Activated T-cell treated with anti-CD3 and anti-CD28 coated beads for 4 hours (primary cell): Measurements from ENCODE around the gene SMPDL3A.

ENCODE experiments used
- DNase-seq: peaks from one replicate; pipeline ENCODE4 v3.0.0-alpha.2; 2020

SMPDL3A gene

GRCh38 chr6:122808121-122808885 lies 19.2 kb downstream of the SMPDL3A start:
- DNase-seq: no peak

- no peak for DNase-seq
These were observed 19.9 kb downstream of the SMPDL3A start for GRCh38 chr6:122809001-122809400.

GRCh38 chr6:122809691-122810090 lies 20.6 kb downstream of the SMPDL3A start:
- no peak for DNase-seq

GRCh38 chr6:122810189-122810588 lies 21.1 kb downstream of the SMPDL3A start:
- DNase-seq: no peak

GRCh38 chr6:122817358-122817757 lies 28.3 kb downstream of the SMPDL3A start:
- no peak for DNase-seq

GRCh38 chr6:122817766-122818165 lies 28.7 kb downstream of the SMPDL3A start:
- no peak for DNase-seq

- no peak for DNase-seq
These were observed 29.8 kb downstream of the SMPDL3A start for GRCh38 chr6:122818866-122819265.

- DNase-seq: no peak
These were observed 32.0 kb downstream of the SMPDL3A start for GRCh38 chr6:122821095-122821494.

- no peak for DNase-seq
These were observed 36.1 kb downstream of the SMPDL3A start for GRCh38 chr6:122825163-122825562.

- DNase-seq: no peak
These were observed 40.4 kb downstream of the SMPDL3A start for GRCh38 chr6:122829456-122829855.

- DNase-seq: no peak
These were observed 42.5 kb downstream of the SMPDL3A start for GRCh38 chr6:122831511-122831910.

- DNase-seq: no peak
These were observed 43.4 kb downstream of the SMPDL3A start for GRCh38 chr6:122832459-122832858.

- no peak for DNase-seq
These were observed 44.0 kb downstream of the SMPDL3A start for GRCh38 chr6:122833021-122833491.

GRCh38 chr6:122838060-122838780 lies 49.2 kb downstream of the SMPDL3A start:
- no peak for DNase-seq

- DNase-seq: peak; percentile 31
These were observed 50.4 kb downstream of the SMPDL3A start for GRCh38 chr6:122839472-122839871.

- no peak for DNase-seq
These were observed 50.8 kb downstream of the SMPDL3A start for GRCh38 chr6:122839906-122840305.

- DNase-seq: no peak
These were observed 56.4 kb downstream of the SMPDL3A start for GRCh38 chr6:122845464-122845863.

- DNase-seq: no peak
These were observed 57.0 kb downstream of the SMPDL3A start for GRCh38 chr6:122845916-122846612.

GRCh38 chr6:122853259-122853995 lies 64.4 kb downstream of the SMPDL3A start:
- DNase-seq: no peak
